ENCODE data around the gene LMO7. TPM values are rescaled to one million over a fixed set of nuclear protein-coding genes. Genes with fewer than 3 reads are reported as not detected.
A peak's percentile ranks its signal among the peaks of the same experiment; 100 is the strongest.

LMO7 gene
- total and polyA plus RNA-seq, 2 of the 8 experiments (the other 6 are each of a cell fraction or from before 2014, with no cell fraction given): 8.1 to 28.3 TPM

DNA sequence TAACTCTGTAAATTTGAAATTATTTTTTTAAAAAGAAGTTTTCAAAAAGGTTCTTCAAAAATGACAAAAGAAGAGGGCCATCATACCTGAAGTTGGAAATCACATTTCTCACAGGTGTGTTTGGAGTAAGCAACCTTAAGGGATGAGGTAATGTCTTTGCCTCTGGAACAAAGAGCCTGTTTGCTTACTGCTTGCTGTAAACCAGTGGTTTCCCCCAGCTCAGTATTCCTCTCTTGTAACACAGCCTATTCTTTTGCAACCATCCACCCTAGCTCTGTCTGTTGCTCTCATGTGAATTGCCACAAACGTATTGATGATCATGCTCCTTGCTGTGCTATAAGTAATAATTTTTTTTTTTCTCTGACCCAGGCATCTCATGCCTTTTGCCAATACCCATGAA lies 48.5 kb upstream of the LMO7 start:
- Histone ChIP-seq H3K14ac (ENCODE audit: insufficient read length) (no peak overlapping the region), H3K9me3 (ENCODE audit: insufficient read depth in 2 of 2, low read depth in 1 of 2, low read length in 1 of 2) (peaks cover 2 to 8% of the 10 kb centered on the region in 2 experiments; a peak in 2 of 4 replicates), H2BK12ac (ENCODE audit: low read depth, low read length) (no peak overlapping the region), H3K23me2 (ENCODE audit: low read depth, low read length) (no peaks in the 10 kb centered on the region), H3K4me3 (ENCODE audit: extremely low read depth in 1 of 4, insufficient read depth in 2 of 4, low read depth in 3 of 4, low read length in 4 of 4) (no peak overlapping the region), H3K27me3 (replicated peaks in 1 of 4; ENCODE audit: control insufficient read depth in 3 of 4, extremely low read depth in 1 of 4, insufficient read depth in 3 of 4, low read length in 3 of 4) (no peaks in the 10 kb centered on the region), H4K5ac (ENCODE audit: insufficient read length, low read depth, low read length) (no peak overlapping the region), H3K56ac (replicated peaks; ENCODE audit: insufficient read length, low read depth, low read length) (no peak overlapping the region), H3K79me2 (ENCODE audit: control insufficient read depth in 1 of 2, insufficient read depth in 2 of 2, low read length in 2 of 2) (no peaks in the 10 kb centered on the region), H3K23ac (ENCODE audit: insufficient read length) (no peak overlapping the region), H3K27ac (ENCODE audit: low read depth, low read length) (no peak overlapping the region), H3K36me3 (ENCODE audit: control insufficient read depth in 2 of 4, insufficient read depth in 4 of 4, low read length in 3 of 4) (peaks cover 0 to 9% (median 1%) of the 10 kb centered on the region in 4 experiments; a peak in 3 of 8 replicates), H3K9ac (replicated peaks in 1 of 4; ENCODE audit: extremely low read depth in 1 of 4, low read depth in 3 of 4, low read length in 3 of 4) (no peak overlapping the region), H2AK5ac (ENCODE audit: low read depth, low read length) (no peak overlapping the region), H4K91ac (replicated peaks; ENCODE audit: insufficient read length, low read length) (no peak overlapping the region), H2BK15ac (ENCODE audit: low read length) (no peak overlapping the region), H2BK5ac (ENCODE audit: low read depth, low read length) (no peak overlapping the region), H3K4ac (replicated peaks; ENCODE audit: insufficient read length, low read depth, low read length) (no peak overlapping the region), H2BK120ac (replicated peaks; ENCODE audit: low read depth, low read length) (no peak overlapping the region), H2AFZ (ENCODE audit: low read length) (no peak overlapping the region), H3K18ac (ENCODE audit: extremely low read depth, low read length) (no peak overlapping the region), H4K20me1 (replicated peaks in 1 of 2; ENCODE audit: control insufficient read depth in 1 of 2, insufficient read depth in 2 of 2, low read length in 2 of 2) (no peaks in the 10 kb centered on the region), H4K8ac (ENCODE audit: extremely low read depth, insufficient read depth, low read length) (no peak overlapping the region), H3K79me1 (ENCODE audit: low read depth, low read length) (no peaks in the 10 kb centered on the region), H3K4me1 (replicated peaks in 1 of 4; ENCODE audit: control insufficient read depth in 3 of 4, insufficient read depth in 4 of 4, low read length in 3 of 4) (no peaks in the 10 kb centered on the region), H2BK20ac (ENCODE audit: low read length) (no peak overlapping the region), H3K4me2 (ENCODE audit: insufficient read depth in 1 of 2, low read depth in 2 of 2, low read length in 2 of 2) (no peak overlapping the region)
- CTCF ChIA-PET (ENCODE audit: partially characterized antibody): interaction anchor here (0.6 to 1.3 kb wide), 3 partner anchors 15 to 105 kb away, joined by 3 read pairs; partner anchors contain the start of gene TBC1D4
- peak; percentile 96 for FAIRE-seq
- POLR2A ChIA-PET (ENCODE audit: partially characterized antibody): no interaction called here
- WGBS, 2 experiments (ENCODE audit: extremely low coverage in 1 of 2, insufficient coverage in 1 of 2, insufficient read length in 1 of 2, insufficient replicate concordance in 2 of 2, low coverage in 1 of 2, low lambda C conversion rate in 2 of 2, missing lambda C conversion rate in 1 of 2): 64% methylated on average over 1 of the region's 1 CpG; no CpG with 5 or more reads in 1 of the 2 experiments
- no peak for DNase-seq (ENCODE audit: low read depth in 1 of 2, low spot score in 2 of 2)
- TF ChIP-seq, protein P1, sequence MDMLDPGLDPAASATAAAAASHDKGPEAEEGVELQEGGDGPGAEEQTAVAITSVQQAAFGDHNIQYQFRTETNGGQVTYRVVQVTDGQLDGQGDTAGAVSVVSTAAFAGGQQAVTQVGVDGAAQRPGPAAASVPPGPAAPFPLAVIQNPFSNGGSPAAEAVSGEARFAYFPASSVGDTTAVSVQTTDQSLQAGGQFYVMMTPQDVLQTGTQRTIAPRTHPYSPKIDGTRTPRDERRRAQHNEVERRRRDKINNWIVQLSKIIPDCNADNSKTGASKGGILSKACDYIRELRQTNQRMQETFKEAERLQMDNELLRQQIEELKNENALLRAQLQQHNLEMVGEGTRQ (IDR thresholded peaks at IDR 0.05; ENCODE audit: low read length): no peak
- TF ChIP-seq JUND (IDR thresholded peaks at IDR 0.05; ENCODE audit: low read length) (0 out of 2 replicates have a peak, but pooled peaks have one; percentile 62), NRF1 (IDR thresholded peaks at IDR 0.05; ENCODE audit: low read depth, low read length) (no peak), POLR2AphosphoS5 (IDR thresholded peaks at IDR 0.05; ENCODE audit: low read depth, low read length) (no peak), RAD21 (IDR thresholded peaks at IDR 0.05 in 1 of 2, conservative IDR thresholded peaks at IDR 0.05 in 1 of 2; ENCODE audit: low read depth in 2 of 2, low read length in 2 of 2) (no peak), RFX5 (IDR thresholded peaks at IDR 0.05; ENCODE audit: borderline replicate concordance, low read depth, low read length) (no peak), ATF2 (IDR thresholded peaks at IDR 0.05; ENCODE audit: low read length) (peak; percentile 91), HDAC6 (IDR thresholded peaks at IDR 0.05; ENCODE audit: low read depth, low read length) (no peak), JUN (IDR thresholded peaks at IDR 0.05; ENCODE audit: low read depth, low read length) (peak; percentile 36; the same call in 1 of the 2 replicates), GTF2F1 (IDR thresholded peaks at IDR 0.05; ENCODE audit: borderline replicate concordance, low read depth, low read length) (no peak)
- TF ChIP-seq, protein P2, sequence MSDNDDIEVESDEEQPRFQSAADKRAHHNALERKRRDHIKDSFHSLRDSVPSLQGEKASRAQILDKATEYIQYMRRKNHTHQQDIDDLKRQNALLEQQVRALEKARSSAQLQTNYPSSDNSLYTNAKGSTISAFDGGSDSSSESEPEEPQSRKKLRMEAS (IDR thresholded peaks at IDR 0.05): no peak
